HUES64 (cell line): Measurements from ENCODE around the gene PEX6.

Experiments
- H3K27ac ChIP-seq: 2 replicates; pipeline ENCODE4 v1.7.0; 2013; ENCODE audit warnings: low read depth, low read length, inconsistent platforms
- H3K27me3 ChIP-seq: 2 replicates; pipeline ENCODE4 v1.6.1; 2013; ENCODE audit warnings: mild to moderate bottlenecking, low read length; ENCODE audit not compliant: insufficient read depth
- H3K36me3 ChIP-seq: 2 replicates; pipeline ENCODE4 v1.6.1; 2013; ENCODE audit warnings: mild to moderate bottlenecking, low read length; ENCODE audit not compliant: insufficient read depth
- H3K4me1 ChIP-seq: 2 replicates; pipeline ENCODE4 v1.6.1; 2013; ENCODE audit warnings: mild to moderate bottlenecking, low read length, moderate library complexity; ENCODE audit not compliant: insufficient read depth
- H3K4me3 ChIP-seq: 2 replicates; pipeline ENCODE4 v1.5.1; 2013; ENCODE audit warnings: mild to moderate bottlenecking, low read length, moderate library complexity
- H3K9ac ChIP-seq: 2 replicates; pipeline ENCODE4 v1.6.1; 2013; ENCODE audit warnings: mild to moderate bottlenecking, low read depth, low read length
- H3K9me3 ChIP-seq: 2 replicates; pipeline ENCODE4 v1.6.1; 2013; ENCODE audit warnings: low read depth, low read length; ENCODE audit not compliant: insufficient read depth
- WGBS: fragments of 150-250, 120-280 bp; methylation state at CpG from one replicate; pipeline ENCODE4 v1.1.7; 2013; ENCODE audit warnings: missing lambda C conversion rate; 5-methylcytosine and 5-hydroxymethylcytosine counted together

PEX6 gene

GRCh38 chr6:42932412-42932811, 46.6 kb downstream of the PEX6 start:
- no peaks in the 10 kb centered on the region for H3K27me3 ChIP-seq
- no peak overlapping the region for H3K27ac ChIP-seq
- H3K4me1 ChIP-seq, result no peaks in the 10 kb centered on the region
- WGBS, result 97% methylated on average over 2 of the region's 3 CpGs
- no peak overlapping the region for H3K9ac ChIP-seq
- no peaks in the 10 kb centered on the region for H3K9me3 ChIP-seq
- H3K4me3 ChIP-seq, result no peak overlapping the region
- peaks cover 55% of the 10 kb centered on the region for H3K36me3 ChIP-seq

GRCh38 chr6:42929821-42930360, 49.1 kb downstream of the PEX6 start:
- Histone ChIP-seq H3K27ac (peak overlapping the region; percentile 95), H3K4me3 (peak overlapping the region; percentile 64), H3K27me3 (no peaks in the 10 kb centered on the region), H3K9me3 (no peaks in the 10 kb centered on the region), H3K4me1 (no peaks in the 10 kb centered on the region), H3K36me3 (peaks cover 29% of the 10 kb centered on the region), H3K9ac (peak overlapping the region; percentile 81)
- under 1% methylated on average over 16 of the region's 16 CpGs for WGBS

- peak within 1 kb of the TSS; percentile 95 for H3K27ac ChIP-seq
- WGBS, result 1% methylated on average over 62 of the region's 63 CpGs
- H3K4me1 ChIP-seq, result no peaks in the 10 kb centered on the region
- H3K27me3 ChIP-seq, result no peaks in the 10 kb centered on the region
- H3K9me3 ChIP-seq, result no peaks in the 10 kb centered on the region
- H3K36me3 ChIP-seq, result peaks cover 23% of the 10 kb centered on the region
- peak within 1 kb of the TSS; percentile 64 for H3K4me3 ChIP-seq
- H3K9ac ChIP-seq, result peak within 1 kb of the TSS; percentile 81
These were observed 49.8 kb downstream of the PEX6 start, which contains the start of gene CNPY3 for GRCh38 chr6:42928986-42929820. Gene CNPY3, plus strand, starts transcription at chr6:42929480. Its CDS starts 91 bp downstream, at chr6:42929571.

GRCh38 chr6:42925248-42925857, 53.6 kb downstream of the PEX6 start:
- H3K9me3 ChIP-seq, result no peaks in the 10 kb centered on the region
- 89% methylated on average over 23 of the region's 23 CpGs for WGBS
- no peak overlapping the region; the same call in 1 of the 2 replicates for H3K9ac ChIP-seq
- no peak overlapping the region for H3K4me3 ChIP-seq
- H3K27ac ChIP-seq, result no peak overlapping the region; the same call in 1 of the 2 replicates
- no peaks in the 10 kb centered on the region for H3K36me3 ChIP-seq
- H3K27me3 ChIP-seq, result no peaks in the 10 kb centered on the region
- no peaks in the 10 kb centered on the region for H3K4me1 ChIP-seq

GRCh38 chr6:42923666-42924065, 55.3 kb downstream of the PEX6 start:
- no peak overlapping the region for H3K9ac ChIP-seq
- H3K9me3 ChIP-seq, result no peaks in the 10 kb centered on the region
- H3K27ac ChIP-seq, result no peak overlapping the region
- no peaks in the 10 kb centered on the region for H3K36me3 ChIP-seq
- H3K4me1 ChIP-seq, result no peaks in the 10 kb centered on the region
- H3K27me3 ChIP-seq, result no peaks in the 10 kb centered on the region
- H3K4me3 ChIP-seq, result no peak overlapping the region
- 91% methylated on average over 2 of the region's 2 CpGs for WGBS

- Histone ChIP-seq H3K4me1 (no peaks in the 10 kb centered on the region), H3K9ac (no peak overlapping the region), H3K27me3 (no peaks in the 10 kb centered on the region), H3K9me3 (no peaks in the 10 kb centered on the region), H3K27ac (no peak overlapping the region), H3K4me3 (no peak overlapping the region), H3K36me3 (no peaks in the 10 kb centered on the region)
- 85% methylated on average over 6 of the region's 6 CpGs for WGBS
These were observed 57.2 kb downstream of the PEX6 start for GRCh38 chr6:42921801-42922200.

GRCh38 chr6:42916288-42916687, 62.7 kb downstream of the PEX6 start:
- no peaks in the 10 kb centered on the region for H3K4me1 ChIP-seq
- no peak overlapping the region for H3K9ac ChIP-seq
- H3K27me3 ChIP-seq, result no peaks in the 10 kb centered on the region
- no peak overlapping the region for H3K4me3 ChIP-seq
- no peaks in the 10 kb centered on the region for H3K36me3 ChIP-seq
- no peaks in the 10 kb centered on the region for H3K9me3 ChIP-seq
- H3K27ac ChIP-seq, result no peak overlapping the region
- 95% methylated on average over 1 of the region's 1 CpG for WGBS

- H3K27ac ChIP-seq, result no peak within 1 kb of the TSS
- 90% methylated on average over 10 of the region's 10 CpGs for WGBS
- no peaks in the 10 kb centered on the region for H3K36me3 ChIP-seq
- H3K4me3 ChIP-seq, result no peak within 1 kb of the TSS
- no peak within 1 kb of the TSS for H3K9ac ChIP-seq
- no peaks in the 10 kb centered on the region for H3K9me3 ChIP-seq
- H3K4me1 ChIP-seq, result no peaks in the 10 kb centered on the region
- no peaks in the 10 kb centered on the region for H3K27me3 ChIP-seq
These were observed 63.2 kb downstream of the PEX6 start, which contains the start of gene PTCRA for GRCh38 chr6:42915732-42916131. Gene PTCRA, plus strand, starts transcription at chr6:42916053. Its CDS starts 17 bp downstream, at chr6:42916070.

- H3K27ac ChIP-seq, result no peak overlapping the region
- no peaks in the 10 kb centered on the region for H3K27me3 ChIP-seq
- H3K9me3 ChIP-seq, result no peaks in the 10 kb centered on the region
- no peaks in the 10 kb centered on the region for H3K4me1 ChIP-seq
- no peak overlapping the region for H3K9ac ChIP-seq
- H3K36me3 ChIP-seq, result no peaks in the 10 kb centered on the region
- WGBS, result 87% methylated on average over 4 of the region's 4 CpGs
- no peak overlapping the region for H3K4me3 ChIP-seq
These were observed 64.4 kb downstream of the PEX6 start for GRCh38 chr6:42914546-42914945.
